ENCODE data around the gene RIMBP2.

DNA sequence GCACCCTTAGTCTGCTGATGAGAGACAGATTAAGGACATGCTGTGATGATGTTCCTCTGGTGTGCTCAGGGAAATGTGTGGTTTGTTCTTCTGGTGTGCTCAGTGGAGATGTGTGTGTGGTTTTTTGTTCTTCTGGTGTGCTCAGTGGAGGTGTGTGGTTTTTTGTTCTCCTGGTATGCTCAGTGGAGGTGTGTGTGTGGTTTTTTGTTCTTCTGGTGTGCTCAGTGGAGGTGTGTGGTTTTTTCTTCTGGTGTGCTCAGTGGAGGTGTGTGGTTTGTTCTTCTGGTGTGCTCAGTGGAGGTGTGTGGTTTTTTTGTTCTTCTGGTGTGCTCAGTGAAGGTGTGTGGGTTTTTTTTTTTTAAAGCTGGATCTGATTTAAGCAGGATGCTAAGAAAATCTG, 363.0 kb downstream of the RIMBP2 start:
- TF ChIP-seq, protein P1, sequence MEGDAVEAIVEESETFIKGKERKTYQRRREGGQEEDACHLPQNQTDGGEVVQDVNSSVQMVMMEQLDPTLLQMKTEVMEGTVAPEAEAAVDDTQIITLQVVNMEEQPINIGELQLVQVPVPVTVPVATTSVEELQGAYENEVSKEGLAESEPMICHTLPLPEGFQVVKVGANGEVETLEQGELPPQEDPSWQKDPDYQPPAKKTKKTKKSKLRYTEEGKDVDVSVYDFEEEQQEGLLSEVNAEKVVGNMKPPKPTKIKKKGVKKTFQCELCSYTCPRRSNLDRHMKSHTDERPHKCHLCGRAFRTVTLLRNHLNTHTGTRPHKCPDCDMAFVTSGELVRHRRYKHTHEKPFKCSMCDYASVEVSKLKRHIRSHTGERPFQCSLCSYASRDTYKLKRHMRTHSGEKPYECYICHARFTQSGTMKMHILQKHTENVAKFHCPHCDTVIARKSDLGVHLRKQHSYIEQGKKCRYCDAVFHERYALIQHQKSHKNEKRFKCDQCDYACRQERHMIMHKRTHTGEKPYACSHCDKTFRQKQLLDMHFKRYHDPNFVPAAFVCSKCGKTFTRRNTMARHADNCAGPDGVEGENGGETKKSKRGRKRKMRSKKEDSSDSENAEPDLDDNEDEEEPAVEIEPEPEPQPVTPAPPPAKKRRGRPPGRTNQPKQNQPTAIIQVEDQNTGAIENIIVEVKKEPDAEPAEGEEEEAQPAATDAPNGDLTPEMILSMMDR (IDR thresholded peaks at IDR 0.05; ENCODE audit: low read length), result no peak
- no peak for TF ChIP-seq EZH2 (optimal IDR thresholded peaks at IDR 0.05; ENCODE audit: low read depth, low read length)
- no peak for TF ChIP-seq EZH2phosphoT487 (IDR thresholded peaks at IDR 0.05; ENCODE audit: low read length)
